Measurements from ENCODE around the gene TRIM41. TPM values are rescaled to one million over a fixed set of nuclear protein-coding genes. Genes with fewer than 3 reads are reported as not detected.
A peak's percentile ranks its signal among the peaks of the same experiment; 100 is the strongest.

Gene TRIM41
- total and polyA plus RNA-seq, 9 of the 15 experiments (the other 6 are each of a cell fraction or from before 2014, with no cell fraction given): 1.8 to 47.6 (median 20.9) TPM

DNA sequence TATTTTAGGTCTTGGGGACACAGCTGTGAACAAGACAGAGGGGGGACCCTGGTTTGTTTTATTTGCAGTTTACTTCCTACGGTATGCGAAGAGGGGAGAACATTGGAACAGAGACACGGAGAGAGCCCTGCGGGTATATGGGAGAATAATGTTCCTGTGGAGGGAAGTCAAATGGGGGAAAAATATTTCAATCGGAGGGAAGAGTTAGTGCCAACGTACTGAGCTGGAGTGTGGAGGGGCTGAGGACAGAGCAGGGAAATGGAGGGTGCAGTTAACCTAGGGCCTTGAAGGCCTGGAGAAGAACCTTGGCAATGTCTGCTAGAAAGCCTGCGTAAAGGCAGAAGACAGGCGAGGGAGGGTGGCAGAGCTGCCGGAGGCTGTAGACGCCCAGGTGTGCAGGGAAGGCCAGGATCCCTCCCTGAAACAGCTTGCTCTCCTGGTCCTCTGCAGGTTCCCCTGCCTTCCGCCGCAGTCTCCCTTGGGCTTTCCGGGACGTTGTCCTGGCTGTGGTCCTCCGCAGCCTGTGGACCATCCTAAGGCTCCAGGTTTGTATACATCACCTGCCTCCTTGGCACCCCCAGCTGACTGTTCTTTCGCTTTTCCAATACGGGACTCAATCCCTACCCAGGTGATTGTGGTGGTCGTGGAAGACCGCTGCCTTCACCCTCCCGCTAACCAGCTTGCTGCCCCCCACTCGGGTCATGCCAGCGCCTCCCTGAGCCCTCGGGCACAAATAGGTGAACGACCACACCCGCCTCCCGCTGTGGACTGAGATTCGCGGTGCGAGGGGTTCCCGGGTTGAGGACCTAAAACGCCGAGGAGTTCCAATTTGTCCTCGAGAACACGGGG is 22.6 kb downstream of the TRIM41 start (continued):
- TF ChIP-seq, protein P1, sequence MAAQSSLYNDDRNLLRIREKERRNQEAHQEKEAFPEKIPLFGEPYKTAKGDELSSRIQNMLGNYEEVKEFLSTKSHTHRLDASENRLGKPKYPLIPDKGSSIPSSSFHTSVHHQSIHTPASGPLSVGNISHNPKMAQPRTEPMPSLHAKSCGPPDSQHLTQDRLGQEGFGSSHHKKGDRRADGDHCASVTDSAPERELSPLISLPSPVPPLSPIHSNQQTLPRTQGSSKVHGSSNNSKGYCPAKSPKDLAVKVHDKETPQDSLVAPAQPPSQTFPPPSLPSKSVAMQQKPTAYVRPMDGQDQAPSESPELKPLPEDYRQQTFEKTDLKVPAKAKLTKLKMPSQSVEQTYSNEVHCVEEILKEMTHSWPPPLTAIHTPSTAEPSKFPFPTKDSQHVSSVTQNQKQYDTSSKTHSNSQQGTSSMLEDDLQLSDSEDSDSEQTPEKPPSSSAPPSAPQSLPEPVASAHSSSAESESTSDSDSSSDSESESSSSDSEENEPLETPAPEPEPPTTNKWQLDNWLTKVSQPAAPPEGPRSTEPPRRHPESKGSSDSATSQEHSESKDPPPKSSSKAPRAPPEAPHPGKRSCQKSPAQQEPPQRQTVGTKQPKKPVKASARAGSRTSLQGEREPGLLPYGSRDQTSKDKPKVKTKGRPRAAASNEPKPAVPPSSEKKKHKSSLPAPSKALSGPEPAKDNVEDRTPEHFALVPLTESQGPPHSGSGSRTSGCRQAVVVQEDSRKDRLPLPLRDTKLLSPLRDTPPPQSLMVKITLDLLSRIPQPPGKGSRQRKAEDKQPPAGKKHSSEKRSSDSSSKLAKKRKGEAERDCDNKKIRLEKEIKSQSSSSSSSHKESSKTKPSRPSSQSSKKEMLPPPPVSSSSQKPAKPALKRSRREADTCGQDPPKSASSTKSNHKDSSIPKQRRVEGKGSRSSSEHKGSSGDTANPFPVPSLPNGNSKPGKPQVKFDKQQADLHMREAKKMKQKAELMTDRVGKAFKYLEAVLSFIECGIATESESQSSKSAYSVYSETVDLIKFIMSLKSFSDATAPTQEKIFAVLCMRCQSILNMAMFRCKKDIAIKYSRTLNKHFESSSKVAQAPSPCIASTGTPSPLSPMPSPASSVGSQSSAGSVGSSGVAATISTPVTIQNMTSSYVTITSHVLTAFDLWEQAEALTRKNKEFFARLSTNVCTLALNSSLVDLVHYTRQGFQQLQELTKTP (IDR thresholded peaks at IDR 0.05; ENCODE audit: low read depth in 1 of 2, partially characterized antibody in 2 of 2): peak in 1 of 2 experiments; percentile 29
- TF ChIP-seq, protein P2, sequence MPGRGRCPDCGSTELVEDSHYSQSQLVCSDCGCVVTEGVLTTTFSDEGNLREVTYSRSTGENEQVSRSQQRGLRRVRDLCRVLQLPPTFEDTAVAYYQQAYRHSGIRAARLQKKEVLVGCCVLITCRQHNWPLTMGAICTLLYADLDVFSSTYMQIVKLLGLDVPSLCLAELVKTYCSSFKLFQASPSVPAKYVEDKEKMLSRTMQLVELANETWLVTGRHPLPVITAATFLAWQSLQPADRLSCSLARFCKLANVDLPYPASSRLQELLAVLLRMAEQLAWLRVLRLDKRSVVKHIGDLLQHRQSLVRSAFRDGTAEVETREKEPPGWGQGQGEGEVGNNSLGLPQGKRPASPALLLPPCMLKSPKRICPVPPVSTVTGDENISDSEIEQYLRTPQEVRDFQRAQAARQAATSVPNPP (IDR thresholded peaks at IDR 0.05; ENCODE audit: borderline replicate concordance, insufficient read depth, insufficient read length): no peak
- TF ChIP-seq NBN (IDR thresholded peaks at IDR 0.05; ENCODE audit: low read depth): no peak
- no peak for TF ChIP-seq ZNF57 (CRISPR knock-in tag; IDR thresholded peaks at IDR 0.05)
- TF ChIP-seq XRCC5 (IDR thresholded peaks at IDR 0.05; ENCODE audit: low read depth, low read length): peak; percentile 8; the same call in 1 of the 2 replicates
- 0 out of 2 replicates have a peak, but pooled peaks have one; percentile 13 for TF ChIP-seq ZSCAN29 (IDR thresholded peaks at IDR 0.05)
- TF ChIP-seq NEUROD1 (IDR thresholded peaks at IDR 0.05; ENCODE audit: borderline replicate concordance, low read depth, low read length, partially characterized antibody): no peak
- 0 out of 2 replicates have a peak, but pooled peaks have one; percentile 11 for TF ChIP-seq ZBTB7A (IDR thresholded peaks at IDR 0.05; ENCODE audit: borderline replicate concordance, control insufficient read depth, low read depth, low read length)
- TF ChIP-seq ZNF282 (CRISPR knock-in tag; IDR thresholded peaks at IDR 0.05): no peak
- TF ChIP-seq MAX (CRISPR knock-in tag; IDR thresholded peaks at IDR 0.05): no peak; the same call in 1 of the 2 replicates
- TF ChIP-seq HSF4 (CRISPR knock-in tag; IDR thresholded peaks at IDR 0.05; ENCODE audit: borderline replicate concordance): no peak
- TF ChIP-seq NFRKB (IDR thresholded peaks at IDR 0.05; ENCODE audit: low read depth): peak; percentile 41; the same call in 1 of the 2 replicates
- peak; percentile 38 for TF ChIP-seq CTBP1 (IDR thresholded peaks at IDR 0.05; ENCODE audit: borderline replicate concordance)
- TF ChIP-seq ZNF316 (IDR thresholded peaks at IDR 0.05): no peak
- peak; percentile 36 for TF ChIP-seq ARID1B (IDR thresholded peaks at IDR 0.05)
- 0 out of 4 replicates have a peak, but pooled peaks of 1 of the 2 experiments have one; percentile 50 for TF ChIP-seq NONO (IDR thresholded peaks at IDR 0.05; ENCODE audit: low read depth in 2 of 2, low read length in 1 of 2)
- TF ChIP-seq HDGF (IDR thresholded peaks at IDR 0.05): no peak
- TF ChIP-seq U2AF1 (optimal IDR thresholded peaks at IDR 0.05; ENCODE audit: low read depth, low read length): no peak
- TF ChIP-seq ZNF140 (CRISPR knock-in tag; IDR thresholded peaks at IDR 0.05): no peak
- TF ChIP-seq DPF2 (IDR thresholded peaks at IDR 0.05): peak; percentile 31; the same call in 1 of the 2 replicates
- no peak for TF ChIP-seq RNF219 (CRISPR knock-in tag; IDR thresholded peaks at IDR 0.05)

Data from K562 (cell line).